AG04450 (cell line): ENCODE results near the gene ANKS6. TPM values are rescaled to one million over a fixed set of nuclear protein-coding genes. Genes with fewer than 3 reads are reported as not detected.

Experiments used
- CTCF ChIA-PET: fragments of 300-600, 350-600 bp; formaldehyde crosslinking; extraction: SDS; loops from one replicate; lab custom pipeline; 2022; ENCODE audit warnings: antibody characterized with exemption, inconsistent platforms; lab: Charles Lee
- POLR2A ChIA-PET: fragments of 350-600 bp; formaldehyde crosslinking; extraction: SDS; loops from one replicate; lab custom pipeline; 2021; ENCODE audit warnings: antibody characterized with exemption, inconsistent platforms; lab: Yijun Ruan, JAX
- DNase-seq: peaks from one replicate; pipeline ENCODE4 v3.0.0-alpha.2; 2011; ENCODE audit warnings: low read depth, low spot score
- H3K27ac ChIP-seq: one replicate; pipeline ENCODE4 v1.5.1; 2012; ENCODE audit warnings: low read depth, low read length, control low read depth
- H3K27me3 ChIP-seq: one replicate; pipeline ENCODE4 v1.6.0; 2012; ENCODE audit warnings: low read length; ENCODE audit not compliant: control insufficient read depth, insufficient read depth
- H3K4me3 ChIP-seq: 2 replicates; pipeline ENCODE4 v1.5.1; 2011; ENCODE audit warnings: mild to moderate bottlenecking, low read depth, low read length, control low read depth
- H3K9me3 ChIP-seq: 2 replicates; pipeline ENCODE4 v1.5.1; 2012; ENCODE audit warnings: low read length; ENCODE audit not compliant: control insufficient read depth, insufficient read depth
- CTCF ChIP-seq: IDR thresholded peaks from 2 replicates; pipeline ENCODE4 v1.5.1; 2011; ENCODE audit warnings: low read depth, low read length, control low read depth, inconsistent platforms
- polyA plus RNA-seq: library from polyadenylated mRNA; depleted of rRNA; stranded (reverse); fragments of >200 nt; gene quantifications from 2 replicates; pipeline ENCODE4 v1.2.3, GENCODE V29; 2011

Gene ANKS6
- polyA plus RNA-seq, 1 experiment = 10.5 TPM

- no peaks in the 10 kb centered on the region for H3K27me3 ChIP-seq
- ChIA-PET CTCF (interaction anchor here (10.8 kb wide), 1 partner anchor 31 kb away, joined by 72 read pairs; no protein-coding TSS in a partner anchor), POLR2A (no interaction called here)
- H3K27ac ChIP-seq = no peak overlapping the region
- TF ChIP-seq CTCF = no peak
- no peak for DNase-seq
- no peak overlapping the region for H3K4me3 ChIP-seq
- peaks cover under 1% of the 10 kb centered on the region; the same call in 1 of the 2 replicates for H3K9me3 ChIP-seq
These were observed 52.3 kb downstream of the ANKS6 start for GRCh38 chr9:98743818-98744611.

GRCh38 chr9:98743329-98743728 lies 53.0 kb downstream of the ANKS6 start:
- POLR2A ChIA-PET = no interaction called here
- H3K27ac ChIP-seq = no peak overlapping the region
- DNase-seq = no peak
- no peak overlapping the region for H3K4me3 ChIP-seq
- no peaks in the 10 kb centered on the region for H3K27me3 ChIP-seq
- CTCF ChIA-PET = no interaction called here
- H3K9me3 ChIP-seq = no peaks in the 10 kb centered on the region
- TF ChIP-seq CTCF = no peak

- ChIA-PET POLR2A (interaction anchor here (0.6 kb wide), 1 partner anchor 84 kb away, joined by 7 read pairs; no protein-coding TSS in a partner anchor), CTCF (interaction anchor here (1.2 to 3.2 kb wide), 2 partner anchors 33 to 427 kb away, joined by 3 to 9 read pairs; no protein-coding TSS in a partner anchor)
- H3K4me3 ChIP-seq = no peak overlapping the region
- no peaks in the 10 kb centered on the region for H3K9me3 ChIP-seq
- H3K27me3 ChIP-seq = no peaks in the 10 kb centered on the region
- H3K27ac ChIP-seq = peak overlapping the region; percentile 61
- no peak for TF ChIP-seq CTCF
- DNase-seq = peak; percentile 15
These were observed 53.8 kb downstream of the ANKS6 start for GRCh38 chr9:98742325-98743280.

GRCh38 chr9:98740226-98740881 lies 56.0 kb downstream of the ANKS6 start:
- Histone ChIP-seq H3K9me3 (no peaks in the 10 kb centered on the region), H3K27ac (no peak overlapping the region), H3K4me3 (no peak overlapping the region), H3K27me3 (no peaks in the 10 kb centered on the region)
- DNase-seq = no peak
- TF ChIP-seq CTCF = no peak
- POLR2A ChIA-PET = no interaction called here
- CTCF ChIA-PET = interaction anchor here (1.9 to 3.2 kb wide), 2 partner anchors 35 to 425 kb away, joined by 6 to 9 read pairs; no protein-coding TSS in a partner anchor
